PC-3 (cell line): ENCODE measurements around the gene RAB3GAP2. TPM values are rescaled to one million over a fixed set of nuclear protein-coding genes. Genes with fewer than 3 reads are reported as not detected.

ENCODE experiments used
- ATAC-seq: fragments of 200-7000 bp; cut with Tn5 transposase; 2 replicates; pipeline ENCODE4 v1.9.1; 2020; ENCODE audit warnings: mild to moderate bottlenecking, moderate library complexity
- BruUV-seq: library from RNA; stranded (reverse); fragments of 400-500 nt; replicated peaks from 2 replicates; lab custom pipeline; 2021; lab: Mats Ljungman, UMichigan
- CTCF ChIA-PET: fragments of 300-600 bp; sonication (Branson Sonifier 250); formaldehyde crosslinking; loops from one replicate; lab custom pipeline; 2022; ENCODE audit warnings: antibody characterized with exemption; lab: Charles Lee
- POLR2A ChIA-PET: fragments of 300-600 bp; sonication (Branson Sonifier 250); formaldehyde crosslinking; loops from one replicate; lab custom pipeline; 2022; ENCODE audit warnings: antibody characterized with exemption; ENCODE audit not compliant: unreplicated experiment; lab: Charles Lee
- DNase-seq: peaks from one replicate; pipeline ENCODE4 v3.0.0-alpha.2; 2015
- H2AFZ ChIP-seq: fragments of 300-600 bp; sonication (generic); 2 replicates; pipeline ENCODE4 v1.6.0; 2016; ENCODE audit warnings: antibody characterized with exemption, low read length
- H3F3A ChIP-seq: fragments of 300-600 bp; sonication (generic); one replicate; pipeline ENCODE4 v1.6.0; 2017; ENCODE audit warnings: antibody characterized with exemption, low read length, control low read depth, mild to moderate bottlenecking; ENCODE audit not compliant: unreplicated experiment
- H3K27ac ChIP-seq: fragments of 300-600 bp; sonication (generic); 2 replicates; pipeline ENCODE4 v1.5.1; 2016; ENCODE audit warnings: mild to moderate bottlenecking, low read length
- H3K27me3 ChIP-seq: fragments of 300-600 bp; sonication (generic); 2 replicates; pipeline ENCODE4 v1.6.1; 2016; ENCODE audit warnings: low read length, mixed read lengths
- H3K36me3 ChIP-seq: fragments of 300-600 bp; sonication (generic); 2 replicates; pipeline ENCODE4 v1.6.1; 2016; ENCODE audit warnings: low read depth, mixed run types, low read length, mixed read lengths
- H3K4me1 ChIP-seq: fragments of 300-600 bp; sonication (generic); 2 replicates; pipeline ENCODE4 v1.5.1; 2016; ENCODE audit warnings: low read length; ENCODE audit not compliant: insufficient read depth
- H3K4me2 ChIP-seq: fragments of 300-600 bp; sonication (generic); 2 replicates; pipeline ENCODE4 v1.6.0; 2016; ENCODE audit warnings: low read length
- H3K4me3 ChIP-seq: fragments of 300-600 bp; sonication (generic); 2 replicates; pipeline ENCODE4 v1.5.1; 2016; ENCODE audit warnings: mild to moderate bottlenecking, low read length, mixed read lengths
- H3K79me2 ChIP-seq: fragments of 300-600 bp; sonication (generic); 2 replicates; pipeline ENCODE4 v1.6.1; 2017; ENCODE audit warnings: low read length, mixed read lengths
- H3K9ac ChIP-seq: fragments of 300-600 bp; sonication (generic); 2 replicates; pipeline ENCODE4 v1.6.0; 2016; ENCODE audit warnings: mild to moderate bottlenecking, low read length
- H3K9me2 ChIP-seq: fragments of 300-600 bp; sonication (generic); replicated peaks from 2 replicates; pipeline ENCODE4 v1.6.1; 2016; ENCODE audit warnings: mixed run types, low read length, mixed read lengths
- H3K9me3 ChIP-seq: fragments of 300-600 bp; sonication (generic); 2 replicates; pipeline ENCODE4 v1.6.1; 2016; ENCODE audit warnings: low read length, mixed read lengths
- H4K20me1 ChIP-seq: fragments of 300-600 bp; sonication (generic); 2 replicates; pipeline ENCODE4 v1.6.1; 2016; ENCODE audit warnings: low read length, mixed read lengths
- EZH2 ChIP-seq: fragments of 300-600 bp; sonication (generic); IDR thresholded peaks from one replicate; pipeline ENCODE4 v1.6.1; 2017; ENCODE audit warnings: antibody characterized with exemption, mild to moderate bottlenecking, low read length; ENCODE audit not compliant: unreplicated experiment
- EZH2phosphoT487 ChIP-seq: fragments of 300-600 bp; sonication (generic); IDR thresholded peaks from 2 replicates; pipeline ENCODE4 v1.6.1; 2018; ENCODE audit warnings: mild to moderate bottlenecking, antibody characterized with exemption, low read length, borderline replicate concordance
- intact Hi-C: fragments of 100-400 bp; cut with micrococcal nuclease; formaldehyde crosslinking; loops from 2 replicates; pipeline ENCODE4 v1.9.0; 2023
- total RNA-seq: library from RNA; depleted of rRNA; stranded (reverse); fragments of >200 nt; gene quantifications from 2 replicates; pipeline ENCODE4 v1.2.3, GENCODE V29; 2014
- TF ChIP-seq, protein P1 (sequence below): fragments of 300-600 bp; sonication (generic); conservative IDR thresholded peaks from 2 replicates; pipeline ENCODE4 v1.5.1; 2017; ENCODE audit warnings: antibody characterized with exemption, low read depth, mild to moderate bottlenecking, low read length

Gene RAB3GAP2
- total RNA-seq, 1 experiment from 2014 or later = 16.7 TPM

DNA sequence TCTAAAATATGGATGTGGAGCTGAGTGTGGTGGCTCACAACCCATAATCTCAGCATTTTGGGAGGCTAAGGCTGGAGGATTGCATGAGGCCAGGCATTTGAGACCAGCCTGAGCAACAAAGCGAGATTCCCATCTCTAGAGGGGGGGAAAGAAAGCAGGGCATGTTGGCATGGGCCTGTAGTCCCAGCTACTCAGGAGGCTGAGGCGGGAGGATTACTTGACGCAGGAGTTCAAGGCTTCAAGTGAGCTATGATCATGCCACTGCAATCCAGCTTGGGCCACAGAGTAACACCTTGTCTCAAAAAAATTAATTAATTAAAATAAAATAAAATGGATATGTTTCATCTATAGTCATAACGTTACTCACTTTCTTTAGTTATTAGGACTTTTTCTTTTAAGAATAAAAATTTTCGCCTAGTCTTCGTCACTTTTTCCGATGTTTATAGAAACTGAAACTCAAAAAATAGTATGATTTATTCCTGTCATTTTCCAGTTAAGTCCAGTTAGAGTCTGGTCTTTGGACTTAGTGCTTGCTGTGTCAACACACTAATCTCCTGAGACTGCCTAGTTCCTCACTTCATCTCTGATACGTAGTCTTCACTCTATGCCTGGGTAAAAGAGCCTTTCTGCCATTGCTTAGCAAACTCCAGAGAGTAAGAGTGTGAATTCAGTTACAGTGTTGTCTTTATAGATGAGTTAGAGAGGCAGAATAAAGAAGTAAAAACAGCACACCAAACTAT, 150.3 kb downstream of the RAB3GAP2 start:
- intact Hi-C loops = no loop called here
- no peaks in the 10 kb centered on the region for H3K27me3 ChIP-seq

DNA sequence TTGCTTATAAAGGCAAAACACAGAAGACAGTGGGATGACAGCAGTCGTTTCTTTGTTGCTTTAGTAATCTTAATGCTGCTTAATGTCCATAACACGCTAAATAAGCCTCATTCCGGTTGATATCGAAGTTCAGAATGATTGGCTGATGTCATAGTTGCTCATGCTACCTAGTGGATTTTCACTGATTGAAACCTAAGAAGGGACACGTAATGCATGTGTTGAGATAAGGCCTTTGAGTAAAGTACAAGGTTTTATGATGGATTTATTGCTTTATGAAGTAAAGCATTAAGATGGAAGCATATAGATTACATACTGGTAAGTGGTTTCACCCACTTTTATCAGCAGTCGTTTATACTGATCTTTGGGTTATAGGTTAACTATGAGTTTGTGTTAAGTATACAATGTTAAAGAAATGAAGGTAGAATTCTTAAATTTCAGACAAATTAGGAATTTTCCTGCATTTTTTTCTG, 153.2 kb downstream of the RAB3GAP2 start:
- Histone ChIP-seq H3K27ac (no peak overlapping the region), H3K4me2 (no peak overlapping the region), H3K79me2 (no peaks in the 10 kb centered on the region), H3F3A (no peaks in the 10 kb centered on the region), H2AFZ (no peak overlapping the region), H3K4me1 (no peaks in the 10 kb centered on the region), H4K20me1 (no peaks in the 10 kb centered on the region), H3K4me3 (no peak overlapping the region), H3K9me3 (no peaks in the 10 kb centered on the region), H3K9me2 (no peaks in the 10 kb centered on the region), H3K36me3 (peaks cover 31% of the 10 kb centered on the region), H3K9ac (no peak overlapping the region), H3K27me3 (no peaks in the 10 kb centered on the region)
- intact Hi-C loops = loop anchor here (5.0 kb wide), 1 partner anchor 97 kb away; no protein-coding TSS in a partner anchor
- no peak for TF ChIP-seq EZH2
- no peak for TF ChIP-seq EZH2phosphoT487
- TF ChIP-seq, protein P1, sequence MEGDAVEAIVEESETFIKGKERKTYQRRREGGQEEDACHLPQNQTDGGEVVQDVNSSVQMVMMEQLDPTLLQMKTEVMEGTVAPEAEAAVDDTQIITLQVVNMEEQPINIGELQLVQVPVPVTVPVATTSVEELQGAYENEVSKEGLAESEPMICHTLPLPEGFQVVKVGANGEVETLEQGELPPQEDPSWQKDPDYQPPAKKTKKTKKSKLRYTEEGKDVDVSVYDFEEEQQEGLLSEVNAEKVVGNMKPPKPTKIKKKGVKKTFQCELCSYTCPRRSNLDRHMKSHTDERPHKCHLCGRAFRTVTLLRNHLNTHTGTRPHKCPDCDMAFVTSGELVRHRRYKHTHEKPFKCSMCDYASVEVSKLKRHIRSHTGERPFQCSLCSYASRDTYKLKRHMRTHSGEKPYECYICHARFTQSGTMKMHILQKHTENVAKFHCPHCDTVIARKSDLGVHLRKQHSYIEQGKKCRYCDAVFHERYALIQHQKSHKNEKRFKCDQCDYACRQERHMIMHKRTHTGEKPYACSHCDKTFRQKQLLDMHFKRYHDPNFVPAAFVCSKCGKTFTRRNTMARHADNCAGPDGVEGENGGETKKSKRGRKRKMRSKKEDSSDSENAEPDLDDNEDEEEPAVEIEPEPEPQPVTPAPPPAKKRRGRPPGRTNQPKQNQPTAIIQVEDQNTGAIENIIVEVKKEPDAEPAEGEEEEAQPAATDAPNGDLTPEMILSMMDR = no peak
- no peak for DNase-seq
- POLR2A ChIA-PET = no interaction called here
- BruUV-seq = no TSS peak
- no peak for ATAC-seq
- CTCF ChIA-PET = no interaction called here

More for the DNA sequence above, 150.3 kb downstream of the RAB3GAP2 start:
- DNase-seq (no peak), ATAC-seq (no peak)
- Histone ChIP-seq H3K4me1 (no peaks in the 10 kb centered on the region), H3K9me3 (no peaks in the 10 kb centered on the region), H3K9me2 (no peaks in the 10 kb centered on the region), H3K9ac (no peak overlapping the region), H3K36me3 (peaks cover 14% of the 10 kb centered on the region; the same call in 1 of the 2 replicates), H3K4me2 (no peak overlapping the region), H3F3A (no peaks in the 10 kb centered on the region), H3K79me2 (no peaks in the 10 kb centered on the region), H3K4me3 (no peak overlapping the region), H3K27ac (no peak overlapping the region), H2AFZ (no peak overlapping the region), H4K20me1 (no peaks in the 10 kb centered on the region)
- no peak for TF ChIP-seq EZH2
- TF ChIP-seq EZH2phosphoT487 = no peak
- TF ChIP-seq, protein P1 = no peak
- ChIA-PET POLR2A (interaction anchor here (0.5 to 0.6 kb wide), 2 partner anchors 25 to 28 kb away, joined by 6 to 14 read pairs; no protein-coding TSS in a partner anchor), CTCF (interaction anchor here (0.6 kb wide), 1 partner anchor 9 kb away, joined by 3 read pairs; no protein-coding TSS in a partner anchor)
- no TSS peak for BruUV-seq
